GM23338 (cell line): Measurements from ENCODE around the gene ALPI. TPM values are rescaled to one million over a fixed set of nuclear protein-coding genes. Genes with fewer than 3 reads are reported as not detected.

ENCODE experiments used
- CREB1 ChIP-seq: fragments of 250-450 bp; sonication (Bioruptor Pico); IDR thresholded peaks from 2 replicates; pipeline ENCODE4 v1.5.0; 2020; ENCODE audit warnings: low read depth, mild to moderate bottlenecking, moderate library complexity
- EZH2phosphoT487 ChIP-seq: fragments of 200-600 bp; sonication (generic); IDR thresholded peaks from one replicate; pipeline ENCODE4 v1.8.1; 2018; ENCODE audit warnings: antibody characterized with exemption; ENCODE audit not compliant: unreplicated experiment
- NANOG ChIP-seq: IDR thresholded peaks from 2 replicates; pipeline ENCODE4 v1.6.1; 2016; ENCODE audit warnings: antibody characterized with exemption, borderline replicate concordance
- POLR2AphosphoS5 ChIP-seq: IDR thresholded peaks from 2 replicates; pipeline ENCODE4 v1.6.1; 2016; ENCODE audit warnings: antibody characterized with exemption, low read depth
- ZNF114 ChIP-seq: fragments of 250-450 bp; sonication (Bioruptor Pico); IDR thresholded peaks from 2 replicates; pipeline ENCODE4 v1.5.0; 2020; ENCODE audit warnings: mild to moderate bottlenecking, moderate library complexity
- ZNF331 ChIP-seq: fragments of 250-450 bp; sonication (Bioruptor Pico); IDR thresholded peaks from 2 replicates; pipeline ENCODE4 v1.5.0; 2020; ENCODE audit warnings: low read depth, mild to moderate bottlenecking, moderate library complexity
- polyA plus RNA-seq: library from polyadenylated mRNA; unstranded; fragments of >200 nt; fragmentation: Nextera tagmentation; extraction: Ambion mirVana; gene quantifications from 2 replicates; pipeline ENCODE4 v1.2.1, GENCODE V29; 2016
- total RNA-seq: library from RNA; depleted of rRNA; stranded (reverse); fragments of >200 nt; shearing (Covaris generic); gene quantifications from 2 replicates; pipeline ENCODE4 v1.2.3, GENCODE V29; 2014
- TF ChIP-seq, protein P1 (sequence below): fragments of 250-450 bp; sonication (Bioruptor Pico); IDR thresholded peaks from 2 replicates; pipeline ENCODE4 v1.5.0; 2020; ENCODE audit warnings: mild to moderate bottlenecking, moderate library complexity
- TF ChIP-seq, protein P2 (sequence below): IDR thresholded peaks from 2 replicates; pipeline ENCODE4 v1.6.1; 2016; ENCODE audit warnings: antibody characterized with exemption
- TF ChIP-seq, protein P3 (sequence below), 2 experiments: fragments of 200-600 bp in 1 of 2; sonication (generic) in 1 of 2; conservative IDR thresholded peaks; 2 replicates each; pipeline versions ENCODE4 v1.5.1 to v1.6.1; 2016 to 2017; ENCODE audit warnings: antibody characterized with exemption in 2 of 2, low read depth in 2 of 2, mild to moderate bottlenecking in 2 of 2, moderate library complexity in 1 of 2

ALPI gene
- total and polyA plus RNA-seq, 2 experiments from 2014 or later = not detected

DNA sequence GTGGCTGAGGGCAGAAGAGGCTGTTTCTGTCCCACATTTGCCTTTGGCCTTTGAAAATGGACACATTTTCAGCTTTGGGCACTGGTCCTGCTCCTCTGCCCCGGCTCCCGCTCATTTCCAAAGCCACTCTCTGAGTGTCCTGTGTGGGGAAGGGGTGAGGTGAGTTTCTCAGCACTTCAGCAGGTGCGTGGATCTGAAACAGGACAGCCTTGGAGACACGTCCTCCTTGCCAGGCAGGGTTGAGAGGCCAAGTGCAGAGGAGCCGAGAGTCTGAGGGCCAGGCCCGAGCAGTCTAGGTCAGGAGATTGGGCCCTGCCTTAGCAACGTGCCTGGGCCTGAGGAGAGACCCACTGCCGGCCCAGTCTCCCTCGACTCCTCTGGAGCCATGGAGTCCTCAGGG, 21.9 kb upstream of the ALPI start (continued):
- TF ChIP-seq, protein P1, sequence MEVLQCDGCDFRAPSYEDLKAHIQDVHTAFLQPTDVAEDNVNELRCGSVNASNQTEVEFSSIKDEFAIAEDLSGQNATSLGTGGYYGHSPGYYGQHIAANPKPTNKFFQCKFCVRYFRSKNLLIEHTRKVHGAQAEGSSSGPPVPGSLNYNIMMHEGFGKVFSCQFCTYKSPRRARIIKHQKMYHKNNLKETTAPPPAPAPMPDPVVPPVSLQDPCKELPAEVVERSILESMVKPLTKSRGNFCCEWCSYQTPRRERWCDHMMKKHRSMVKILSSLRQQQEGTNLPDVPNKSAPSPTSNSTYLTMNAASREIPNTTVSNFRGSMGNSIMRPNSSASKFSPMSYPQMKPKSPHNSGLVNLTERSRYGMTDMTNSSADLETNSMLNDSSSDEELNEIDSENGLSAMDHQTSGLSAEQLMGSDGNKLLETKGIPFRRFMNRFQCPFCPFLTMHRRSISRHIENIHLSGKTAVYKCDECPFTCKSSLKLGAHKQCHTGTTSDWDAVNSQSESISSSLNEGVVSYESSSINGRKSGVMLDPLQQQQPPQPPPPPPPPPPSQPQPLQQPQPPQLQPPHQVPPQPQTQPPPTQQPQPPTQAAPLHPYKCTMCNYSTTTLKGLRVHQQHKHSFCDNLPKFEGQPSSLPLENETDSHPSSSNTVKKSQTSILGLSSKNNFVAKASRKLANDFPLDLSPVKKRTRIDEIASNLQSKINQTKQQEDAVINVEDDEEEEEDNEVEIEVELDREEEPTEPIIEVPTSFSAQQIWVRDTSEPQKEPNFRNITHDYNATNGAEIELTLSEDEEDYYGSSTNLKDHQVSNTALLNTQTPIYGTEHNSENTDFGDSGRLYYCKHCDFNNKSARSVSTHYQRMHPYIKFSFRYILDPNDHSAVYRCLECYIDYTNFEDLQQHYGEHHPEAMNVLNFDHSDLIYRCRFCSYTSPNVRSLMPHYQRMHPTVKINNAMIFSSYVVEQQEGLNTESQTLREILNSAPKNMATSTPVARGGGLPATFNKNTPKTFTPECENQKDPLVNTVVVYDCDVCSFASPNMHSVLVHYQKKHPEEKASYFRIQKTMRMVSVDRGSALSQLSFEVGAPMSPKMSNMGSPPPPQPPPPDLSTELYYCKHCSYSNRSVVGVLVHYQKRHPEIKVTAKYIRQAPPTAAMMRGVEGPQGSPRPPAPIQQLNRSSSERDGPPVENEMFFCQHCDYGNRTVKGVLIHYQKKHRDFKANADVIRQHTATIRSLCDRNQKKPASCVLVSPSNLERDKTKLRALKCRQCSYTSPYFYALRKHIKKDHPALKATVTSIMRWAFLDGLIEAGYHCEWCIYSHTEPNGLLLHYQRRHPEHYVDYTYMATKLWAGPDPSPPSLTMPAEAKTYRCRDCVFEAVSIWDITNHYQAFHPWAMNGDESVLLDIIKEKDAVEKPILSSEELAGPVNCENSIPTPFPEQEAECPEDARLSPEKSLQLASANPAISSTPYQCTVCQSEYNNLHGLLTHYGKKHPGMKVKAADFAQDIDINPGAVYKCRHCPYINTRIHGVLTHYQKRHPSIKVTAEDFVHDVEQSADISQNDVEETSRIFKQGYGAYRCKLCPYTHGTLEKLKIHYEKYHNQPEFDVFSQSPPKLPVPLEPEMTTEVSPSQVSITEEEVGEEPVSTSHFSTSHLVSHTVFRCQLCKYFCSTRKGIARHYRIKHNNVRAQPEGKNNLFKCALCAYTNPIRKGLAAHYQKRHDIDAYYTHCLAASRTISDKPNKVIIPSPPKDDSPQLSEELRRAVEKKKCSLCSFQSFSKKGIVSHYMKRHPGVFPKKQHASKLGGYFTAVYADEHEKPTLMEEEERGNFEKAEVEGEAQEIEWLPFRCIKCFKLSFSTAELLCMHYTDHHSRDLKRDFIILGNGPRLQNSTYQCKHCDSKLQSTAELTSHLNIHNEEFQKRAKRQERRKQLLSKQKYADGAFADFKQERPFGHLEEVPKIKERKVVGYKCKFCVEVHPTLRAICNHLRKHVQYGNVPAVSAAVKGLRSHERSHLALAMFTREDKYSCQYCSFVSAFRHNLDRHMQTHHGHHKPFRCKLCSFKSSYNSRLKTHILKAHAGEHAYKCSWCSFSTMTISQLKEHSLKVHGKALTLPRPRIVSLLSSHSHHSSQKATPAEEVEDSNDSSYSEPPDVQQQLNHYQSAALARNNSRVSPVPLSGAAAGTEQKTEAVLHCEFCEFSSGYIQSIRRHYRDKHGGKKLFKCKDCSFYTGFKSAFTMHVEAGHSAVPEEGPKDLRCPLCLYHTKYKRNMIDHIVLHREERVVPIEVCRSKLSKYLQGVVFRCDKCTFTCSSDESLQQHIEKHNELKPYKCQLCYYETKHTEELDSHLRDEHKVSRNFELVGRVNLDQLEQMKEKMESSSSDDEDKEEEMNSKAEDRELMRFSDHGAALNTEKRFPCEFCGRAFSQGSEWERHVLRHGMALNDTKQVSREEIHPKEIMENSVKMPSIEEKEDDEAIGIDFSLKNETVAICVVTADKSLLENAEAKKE = no peak
- TF ChIP-seq, protein P2, sequence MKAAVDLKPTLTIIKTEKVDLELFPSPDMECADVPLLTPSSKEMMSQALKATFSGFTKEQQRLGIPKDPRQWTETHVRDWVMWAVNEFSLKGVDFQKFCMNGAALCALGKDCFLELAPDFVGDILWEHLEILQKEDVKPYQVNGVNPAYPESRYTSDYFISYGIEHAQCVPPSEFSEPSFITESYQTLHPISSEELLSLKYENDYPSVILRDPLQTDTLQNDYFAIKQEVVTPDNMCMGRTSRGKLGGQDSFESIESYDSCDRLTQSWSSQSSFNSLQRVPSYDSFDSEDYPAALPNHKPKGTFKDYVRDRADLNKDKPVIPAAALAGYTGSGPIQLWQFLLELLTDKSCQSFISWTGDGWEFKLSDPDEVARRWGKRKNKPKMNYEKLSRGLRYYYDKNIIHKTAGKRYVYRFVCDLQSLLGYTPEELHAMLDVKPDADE = no peak
- TF ChIP-seq POLR2AphosphoS5 = no peak
- TF ChIP-seq CREB1 (CRISPR knock-in tag) = no peak
- no peak for TF ChIP-seq ZNF114
- TF ChIP-seq, protein P3, sequence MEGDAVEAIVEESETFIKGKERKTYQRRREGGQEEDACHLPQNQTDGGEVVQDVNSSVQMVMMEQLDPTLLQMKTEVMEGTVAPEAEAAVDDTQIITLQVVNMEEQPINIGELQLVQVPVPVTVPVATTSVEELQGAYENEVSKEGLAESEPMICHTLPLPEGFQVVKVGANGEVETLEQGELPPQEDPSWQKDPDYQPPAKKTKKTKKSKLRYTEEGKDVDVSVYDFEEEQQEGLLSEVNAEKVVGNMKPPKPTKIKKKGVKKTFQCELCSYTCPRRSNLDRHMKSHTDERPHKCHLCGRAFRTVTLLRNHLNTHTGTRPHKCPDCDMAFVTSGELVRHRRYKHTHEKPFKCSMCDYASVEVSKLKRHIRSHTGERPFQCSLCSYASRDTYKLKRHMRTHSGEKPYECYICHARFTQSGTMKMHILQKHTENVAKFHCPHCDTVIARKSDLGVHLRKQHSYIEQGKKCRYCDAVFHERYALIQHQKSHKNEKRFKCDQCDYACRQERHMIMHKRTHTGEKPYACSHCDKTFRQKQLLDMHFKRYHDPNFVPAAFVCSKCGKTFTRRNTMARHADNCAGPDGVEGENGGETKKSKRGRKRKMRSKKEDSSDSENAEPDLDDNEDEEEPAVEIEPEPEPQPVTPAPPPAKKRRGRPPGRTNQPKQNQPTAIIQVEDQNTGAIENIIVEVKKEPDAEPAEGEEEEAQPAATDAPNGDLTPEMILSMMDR (conservative IDR thresholded peaks at IDR 0.05; ENCODE audit: low read depth in 2 of 2) = no peak
- no peak for TF ChIP-seq NANOG
- TF ChIP-seq EZH2phosphoT487 = no peak
- TF ChIP-seq ZNF331 = no peak
